IMR-90 (cell line): ENCODE measurements around the gene PAXX. TPM values are rescaled to one million over a fixed set of nuclear protein-coding genes. Genes with fewer than 3 reads are reported as not detected.

Experiments
- ATAC-seq: fragments of 200-7000 bp; cut with Tn5 transposase; 2 replicates; pipeline ENCODE4 v1.9.1; 2020; ENCODE audit warnings: low read depth, mild to moderate bottlenecking, moderate library complexity
- BruUV-seq: library from RNA; stranded (reverse); fragments of 400-500 nt; replicated peaks from 2 replicates; lab custom pipeline; 2021; lab: Mats Ljungman, UMichigan
- CTCF ChIA-PET: fragments of 300-600 bp; formaldehyde crosslinking; extraction: SDS; loops from one replicate; lab custom pipeline; 2021; ENCODE audit warnings: antibody characterized with exemption; lab: Yijun Ruan, JAX
- POLR2A ChIA-PET: fragments of 300-600 bp; sonication (Branson Sonifier 250); formaldehyde crosslinking; loops from one replicate; lab custom pipeline; 2022; ENCODE audit warnings: antibody characterized with exemption; ENCODE audit not compliant: unreplicated experiment; lab: Charles Lee
- DNase-seq: peaks from one replicate; pipeline ENCODE4 v3.0.0; 2013
- H2AFZ ChIP-seq: replicated peaks from 2 replicates; pipeline ENCODE3; 2013; ENCODE audit warnings: low read length, mild to moderate bottlenecking; ENCODE audit not compliant: poor library complexity
- H2AK5ac ChIP-seq: 2 replicates; pipeline ENCODE4 v1.6.1; 2013; ENCODE audit warnings: low read depth, low read length, inconsistent platforms
- H2AK9ac ChIP-seq: replicated peaks from 2 replicates; pipeline ENCODE3; 2013; ENCODE audit warnings: mild to moderate bottlenecking, low read depth, low read length, moderate library complexity; ENCODE audit not compliant: poor library complexity
- H2BK120ac ChIP-seq: 2 replicates; pipeline ENCODE4 v1.6.1; 2013; ENCODE audit warnings: low read depth, low read length, inconsistent platforms
- H2BK15ac ChIP-seq: 3 replicates; pipeline ENCODE4 v1.6.1; 2013; ENCODE audit warnings: low read depth, low read length, inconsistent platforms
- H2BK20ac ChIP-seq: 2 replicates; pipeline ENCODE4 v1.6.1; 2013; ENCODE audit warnings: low read depth, mild to moderate bottlenecking, inconsistent platforms, low read length, moderate library complexity
- H2BK5ac ChIP-seq: 2 replicates; pipeline ENCODE4 v1.6.1; 2013; ENCODE audit warnings: mild to moderate bottlenecking, low read depth, low read length, inconsistent platforms; ENCODE audit not compliant: poor library complexity, severe bottlenecking
- H3K14ac ChIP-seq: replicated peaks from 2 replicates; pipeline ENCODE4 v1.6.1; 2013; ENCODE audit warnings: low read depth, low read length, inconsistent platforms
- H3K18ac ChIP-seq: 2 replicates; pipeline ENCODE4 v1.6.1; 2013; ENCODE audit warnings: low read depth, low read length, control low read depth
- H3K23ac ChIP-seq: 2 replicates; pipeline ENCODE4 v1.6.1; 2013; ENCODE audit warnings: low read depth, low read length, inconsistent platforms
- H3K27ac ChIP-seq: 2 replicates; pipeline ENCODE4 v1.5.1; 2013; ENCODE audit warnings: mild to moderate bottlenecking, control low read depth, low read length; ENCODE audit not compliant: insufficient read depth
- H3K27me3 ChIP-seq: 2 replicates; pipeline ENCODE4 v1.6.1; 2013; ENCODE audit warnings: low read length; ENCODE audit not compliant: control insufficient read depth, insufficient read depth
- H3K36me3 ChIP-seq: 2 replicates; pipeline ENCODE4 v1.6.1; 2013; ENCODE audit warnings: low read length, mixed read lengths; ENCODE audit not compliant: control insufficient read depth, insufficient read depth
- H3K4ac ChIP-seq: 2 replicates; pipeline ENCODE4 v1.6.1; 2013; ENCODE audit warnings: low read depth, low read length, inconsistent platforms
- H3K4me1 ChIP-seq: 2 replicates; pipeline ENCODE4 v1.6.1; 2013; ENCODE audit warnings: low read length, mixed read lengths; ENCODE audit not compliant: control insufficient read depth, insufficient read depth
- H3K4me2 ChIP-seq: 2 replicates; pipeline ENCODE4 v1.6.1; 2013; ENCODE audit warnings: low read depth, mild to moderate bottlenecking, control low read depth, low read length, moderate library complexity
- H3K4me3 ChIP-seq: 2 replicates; pipeline ENCODE4 v1.5.1; 2013; ENCODE audit warnings: low read depth, mild to moderate bottlenecking, control low read depth, low read length, moderate library complexity; ENCODE audit not compliant: insufficient read depth
- H3K56ac ChIP-seq: 2 replicates; pipeline ENCODE4 v1.6.1; 2013; ENCODE audit warnings: low read length, inconsistent platforms; ENCODE audit not compliant: insufficient read depth; ENCODE audit errors: extremely low read depth
- H3K79me1 ChIP-seq, 2 experiments: 2 replicates each; pipeline ENCODE4 v1.6.1; 2013; ENCODE audit warnings: low read length in 2 of 2, inconsistent platforms in 1 of 2, low read depth in 1 of 2
- H3K9ac ChIP-seq: 2 replicates; pipeline ENCODE4 v1.6.1; 2013; ENCODE audit warnings: low read depth, low read length, control low read depth
- H3K9me1 ChIP-seq: 2 replicates; pipeline ENCODE4 v1.6.1; 2013; ENCODE audit warnings: low read length, inconsistent platforms; ENCODE audit not compliant: insufficient read depth
- H3K9me3 ChIP-seq: 2 replicates; pipeline ENCODE4 v1.6.1; 2013; ENCODE audit warnings: low read length; ENCODE audit not compliant: control insufficient read depth, insufficient read depth
- H4K20me1 ChIP-seq: 2 replicates; pipeline ENCODE4 v1.6.1; 2013; ENCODE audit warnings: low read length, inconsistent platforms; ENCODE audit not compliant: insufficient read depth
- H4K5ac ChIP-seq: 2 replicates; pipeline ENCODE4 v1.6.1; 2013; ENCODE audit warnings: mild to moderate bottlenecking, low read depth, low read length, control low read depth
- H4K8ac ChIP-seq, 2 experiments: 2 replicates each; pipeline ENCODE4 v1.6.1; 2013; ENCODE audit warnings: low read depth in 2 of 2, low read length in 2 of 2, control low read depth in 1 of 2, inconsistent platforms in 1 of 2
- H4K91ac ChIP-seq: 2 replicates; pipeline ENCODE4 v1.6.1; 2013; ENCODE audit warnings: low read depth, low read length, inconsistent platforms; ENCODE audit not compliant: insufficient read depth
- CEBPB ChIP-seq: IDR thresholded peaks from 2 replicates; pipeline ENCODE4 v1.6.1; 2012; ENCODE audit warnings: low read depth, low read length, improper control_type of control experiment
- CHD1 ChIP-seq: IDR thresholded peaks from 2 replicates; pipeline ENCODE4 v1.6.1; 2012; ENCODE audit warnings: low read depth, low read length, improper control_type of control experiment
- FOS ChIP-seq: fragments of 150-350 bp; IDR thresholded peaks from 2 replicates; pipeline ENCODE4 v1.6.1; 2016; ENCODE audit warnings: low read depth, low read length
- MAZ ChIP-seq: IDR thresholded peaks from 2 replicates; pipeline ENCODE4 v1.6.1; 2012; ENCODE audit warnings: low read depth, mild to moderate bottlenecking, low read length, improper control_type of control experiment, moderate library complexity, borderline replicate concordance
- NFE2L2 ChIP-seq: fragments of 150-350 bp; IDR thresholded peaks from 2 replicates; pipeline ENCODE4 v1.6.1; 2016; ENCODE audit warnings: low read depth, mild to moderate bottlenecking, low read length
- RAD21 ChIP-seq: IDR thresholded peaks from 2 replicates; pipeline ENCODE4 v1.6.1; 2012; ENCODE audit warnings: low read length, improper control_type of control experiment
- RCOR1 ChIP-seq: IDR thresholded peaks from 2 replicates; pipeline ENCODE4 v1.6.1; 2012; ENCODE audit warnings: mild to moderate bottlenecking, low read length, improper control_type of control experiment; ENCODE audit not compliant: insufficient replicate concordance
- SMC3 ChIP-seq: fragments of 150-350 bp; IDR thresholded peaks from 2 replicates; pipeline ENCODE4 v1.6.1; 2016; ENCODE audit warnings: low read depth, mild to moderate bottlenecking, antibody characterized with exemption, low read length, moderate library complexity
- WGBS, 2 experiments: methylation state at CpG; one replicate each; pipeline versions ENCODE4 v1.1.5 to v1.1.7; 2013; ENCODE audit warnings: missing lambda C conversion rate in 2 of 2; ENCODE audit not compliant: insufficient read length in 1 of 2; ENCODE audit errors: extremely low coverage in 2 of 2; 5-methylcytosine and 5-hydroxymethylcytosine counted together
- dilution Hi-C: fragments of 300-500 bp; cut with HindIII; formaldehyde crosslinking; loops from one replicate; pipeline ENCODE4 v1.14.3; 2018; ENCODE audit warnings: low sequenced_read_pairs; ENCODE audit not compliant: unreplicated experiment
- in situ Hi-C: fragments of 300-500 bp; cut with MboI; formaldehyde crosslinking; loops from 3 replicates; pipeline ENCODE4 v1.14.3; 2019; ENCODE audit warnings: low sequenced_read_pairs, inconsistent platforms, mixed read lengths
- intact Hi-C: fragments of 100-400 bp; cut with micrococcal nuclease; formaldehyde crosslinking; loops from 2 replicates; pipeline ENCODE4 v1.10.0; 2022
- polyA plus RNA-seq, 3 experiments: library from polyadenylated mRNA; depleted of rRNA; stranded (reverse); fragments of >200 nt; gene quantifications; 2 replicates each; pipeline ENCODE4 v1.2.3, GENCODE V29; 2012; ENCODE audit warnings: low replicate concordance in 1 of 3
- total RNA-seq: library from RNA; depleted of rRNA; stranded (reverse); fragments of >200 nt; gene quantifications from 2 replicates; pipeline ENCODE4 v1.2.3, GENCODE V29; 2012
- TF ChIP-seq, protein P1 (sequence below): fragments of 150-350 bp; IDR thresholded peaks from 2 replicates; pipeline ENCODE4 v1.6.1; 2017; ENCODE audit warnings: mild to moderate bottlenecking, antibody characterized with exemption, low read length, low read depth
- TF ChIP-seq, protein P2 (sequence below): conservative IDR thresholded peaks from 2 replicates; pipeline ENCODE4 v1.5.1; 2012; ENCODE audit warnings: mild to moderate bottlenecking, low read depth, low read length, improper control_type of control experiment
- TF ChIP-seq, protein P3 (sequence below): fragments of 150-350 bp; IDR thresholded peaks from 2 replicates; pipeline ENCODE4 v1.6.1; 2016; ENCODE audit warnings: low read depth, mild to moderate bottlenecking, low read length, moderate library complexity, borderline replicate concordance

Gene PAXX
- total and polyA plus RNA-seq, 2 of the 4 experiments (the other 2 are of a cell fraction) = 5.7 to 24.6 TPM

- H3K4ac ChIP-seq = no peak overlapping the region
- TF ChIP-seq, protein P1, sequence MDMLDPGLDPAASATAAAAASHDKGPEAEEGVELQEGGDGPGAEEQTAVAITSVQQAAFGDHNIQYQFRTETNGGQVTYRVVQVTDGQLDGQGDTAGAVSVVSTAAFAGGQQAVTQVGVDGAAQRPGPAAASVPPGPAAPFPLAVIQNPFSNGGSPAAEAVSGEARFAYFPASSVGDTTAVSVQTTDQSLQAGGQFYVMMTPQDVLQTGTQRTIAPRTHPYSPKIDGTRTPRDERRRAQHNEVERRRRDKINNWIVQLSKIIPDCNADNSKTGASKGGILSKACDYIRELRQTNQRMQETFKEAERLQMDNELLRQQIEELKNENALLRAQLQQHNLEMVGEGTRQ = no peak
- TF ChIP-seq CHD1 (no peak), CEBPB (no peak), MAZ (no peak), RAD21 (no peak), SMC3 (no peak), FOS (no peak), NFE2L2 (no peak), RCOR1 (no peak)
- TF ChIP-seq, protein P2, sequence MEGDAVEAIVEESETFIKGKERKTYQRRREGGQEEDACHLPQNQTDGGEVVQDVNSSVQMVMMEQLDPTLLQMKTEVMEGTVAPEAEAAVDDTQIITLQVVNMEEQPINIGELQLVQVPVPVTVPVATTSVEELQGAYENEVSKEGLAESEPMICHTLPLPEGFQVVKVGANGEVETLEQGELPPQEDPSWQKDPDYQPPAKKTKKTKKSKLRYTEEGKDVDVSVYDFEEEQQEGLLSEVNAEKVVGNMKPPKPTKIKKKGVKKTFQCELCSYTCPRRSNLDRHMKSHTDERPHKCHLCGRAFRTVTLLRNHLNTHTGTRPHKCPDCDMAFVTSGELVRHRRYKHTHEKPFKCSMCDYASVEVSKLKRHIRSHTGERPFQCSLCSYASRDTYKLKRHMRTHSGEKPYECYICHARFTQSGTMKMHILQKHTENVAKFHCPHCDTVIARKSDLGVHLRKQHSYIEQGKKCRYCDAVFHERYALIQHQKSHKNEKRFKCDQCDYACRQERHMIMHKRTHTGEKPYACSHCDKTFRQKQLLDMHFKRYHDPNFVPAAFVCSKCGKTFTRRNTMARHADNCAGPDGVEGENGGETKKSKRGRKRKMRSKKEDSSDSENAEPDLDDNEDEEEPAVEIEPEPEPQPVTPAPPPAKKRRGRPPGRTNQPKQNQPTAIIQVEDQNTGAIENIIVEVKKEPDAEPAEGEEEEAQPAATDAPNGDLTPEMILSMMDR = no peak
- TF ChIP-seq, protein P3, sequence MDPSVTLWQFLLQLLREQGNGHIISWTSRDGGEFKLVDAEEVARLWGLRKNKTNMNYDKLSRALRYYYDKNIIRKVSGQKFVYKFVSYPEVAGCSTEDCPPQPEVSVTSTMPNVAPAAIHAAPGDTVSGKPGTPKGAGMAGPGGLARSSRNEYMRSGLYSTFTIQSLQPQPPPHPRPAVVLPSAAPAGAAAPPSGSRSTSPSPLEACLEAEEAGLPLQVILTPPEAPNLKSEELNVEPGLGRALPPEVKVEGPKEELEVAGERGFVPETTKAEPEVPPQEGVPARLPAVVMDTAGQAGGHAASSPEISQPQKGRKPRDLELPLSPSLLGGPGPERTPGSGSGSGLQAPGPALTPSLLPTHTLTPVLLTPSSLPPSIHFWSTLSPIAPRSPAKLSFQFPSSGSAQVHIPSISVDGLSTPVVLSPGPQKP = no peak
- CTCF ChIA-PET = no interaction called here
- H3K27me3 ChIP-seq = peaks cover 2% of the 10 kb centered on the region; the same call in 1 of the 2 replicates
- in situ Hi-C loops = loop anchor here (10.0 kb wide), 1 partner anchor 246 kb away; no protein-coding TSS in a partner anchor
- no peak overlapping the region for H3K4me2 ChIP-seq
- no peak overlapping the region for H2AFZ ChIP-seq
- H2BK120ac ChIP-seq = no peak overlapping the region
- no peak overlapping the region for H3K23ac ChIP-seq
- peaks cover 3% of the 10 kb centered on the region; the same call in 1 of the 2 replicates for H3K9me1 ChIP-seq
- H3K4me1 ChIP-seq = peaks cover 5% of the 10 kb centered on the region
- no peak overlapping the region for H3K27ac ChIP-seq
- no peak overlapping the region for H4K5ac ChIP-seq
- H3K18ac ChIP-seq = no peak overlapping the region
- BruUV-seq = no TSS peak
- no peak overlapping the region for H2BK20ac ChIP-seq
- no peak overlapping the region for H4K91ac ChIP-seq
- 90% methylated on average over 41 of the region's 65 CpGs; no CpG with 5 or more reads in 1 of the 2 experiments for WGBS, 2 experiments
- dilution Hi-C loops = no loop called here
- H3K56ac ChIP-seq = no peak overlapping the region
- no peak overlapping the region for H3K14ac ChIP-seq
- intact Hi-C loops = no loop called here
- H2AK5ac ChIP-seq = no peak overlapping the region
- no peak overlapping the region for H2BK15ac ChIP-seq
- H2AK9ac ChIP-seq = no peak overlapping the region
- H3K4me3 ChIP-seq = no peak overlapping the region
- no peaks in the 10 kb centered on the region for H3K36me3 ChIP-seq
- H4K8ac ChIP-seq = no peak overlapping the region
- peaks cover 0 to 7% of the 10 kb centered on the region in 2 experiments; a peak in 2 of 4 replicates for H3K79me1 ChIP-seq
- no peak for DNase-seq
- H3K9me3 ChIP-seq = no peaks in the 10 kb centered on the region
- H4K20me1 ChIP-seq = no peaks in the 10 kb centered on the region; the same call in 1 of the 2 replicates
- ATAC-seq = no peak
- no peak overlapping the region for H2BK5ac ChIP-seq
- POLR2A ChIA-PET = no interaction called here
- H3K9ac ChIP-seq = no peak overlapping the region
These were observed 38.6 kb downstream of the PAXX start for GRCh38 chr9:137030538-137031527.
